ENCODE data around the gene HSPA12B. TPM values are rescaled to one million over a fixed set of nuclear protein-coding genes. Genes with fewer than 3 reads are reported as not detected.
A peak's percentile ranks its signal among the peaks of the same experiment; 100 is the strongest.

HSPA12B gene
- total RNA-seq, 1 donor = not detected

DNA sequence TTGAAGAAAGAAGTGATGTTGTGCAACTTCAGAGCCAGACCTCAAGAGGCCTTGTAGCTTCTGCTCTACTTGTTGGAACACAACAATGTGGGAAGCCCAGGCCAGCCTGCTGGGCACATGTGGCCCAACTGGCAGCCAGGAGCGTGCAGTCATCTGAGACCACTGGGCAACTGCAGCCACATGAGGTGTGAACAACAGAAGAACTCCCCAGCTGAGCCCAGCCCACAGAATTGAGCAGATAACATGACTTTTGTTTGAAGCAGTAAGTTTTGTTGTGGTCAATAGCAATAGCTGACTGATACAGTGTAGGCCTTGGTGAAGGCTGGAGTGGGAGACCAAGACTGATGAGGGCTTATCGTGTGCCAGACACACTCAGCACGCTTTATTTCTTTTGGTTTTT, 42.1 kb upstream of the HSPA12B start:
- TF ChIP-seq, protein P1, sequence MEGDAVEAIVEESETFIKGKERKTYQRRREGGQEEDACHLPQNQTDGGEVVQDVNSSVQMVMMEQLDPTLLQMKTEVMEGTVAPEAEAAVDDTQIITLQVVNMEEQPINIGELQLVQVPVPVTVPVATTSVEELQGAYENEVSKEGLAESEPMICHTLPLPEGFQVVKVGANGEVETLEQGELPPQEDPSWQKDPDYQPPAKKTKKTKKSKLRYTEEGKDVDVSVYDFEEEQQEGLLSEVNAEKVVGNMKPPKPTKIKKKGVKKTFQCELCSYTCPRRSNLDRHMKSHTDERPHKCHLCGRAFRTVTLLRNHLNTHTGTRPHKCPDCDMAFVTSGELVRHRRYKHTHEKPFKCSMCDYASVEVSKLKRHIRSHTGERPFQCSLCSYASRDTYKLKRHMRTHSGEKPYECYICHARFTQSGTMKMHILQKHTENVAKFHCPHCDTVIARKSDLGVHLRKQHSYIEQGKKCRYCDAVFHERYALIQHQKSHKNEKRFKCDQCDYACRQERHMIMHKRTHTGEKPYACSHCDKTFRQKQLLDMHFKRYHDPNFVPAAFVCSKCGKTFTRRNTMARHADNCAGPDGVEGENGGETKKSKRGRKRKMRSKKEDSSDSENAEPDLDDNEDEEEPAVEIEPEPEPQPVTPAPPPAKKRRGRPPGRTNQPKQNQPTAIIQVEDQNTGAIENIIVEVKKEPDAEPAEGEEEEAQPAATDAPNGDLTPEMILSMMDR (IDR thresholded peaks at IDR 0.05; ENCODE audit: insufficient read depth, low read depth, low read length) = no peak
- no peak for DNase-seq (ENCODE audit: low read depth)
- H3K4me3 ChIP-seq (ENCODE audit: low read depth, low read length) = no peak overlapping the region

DNA sequence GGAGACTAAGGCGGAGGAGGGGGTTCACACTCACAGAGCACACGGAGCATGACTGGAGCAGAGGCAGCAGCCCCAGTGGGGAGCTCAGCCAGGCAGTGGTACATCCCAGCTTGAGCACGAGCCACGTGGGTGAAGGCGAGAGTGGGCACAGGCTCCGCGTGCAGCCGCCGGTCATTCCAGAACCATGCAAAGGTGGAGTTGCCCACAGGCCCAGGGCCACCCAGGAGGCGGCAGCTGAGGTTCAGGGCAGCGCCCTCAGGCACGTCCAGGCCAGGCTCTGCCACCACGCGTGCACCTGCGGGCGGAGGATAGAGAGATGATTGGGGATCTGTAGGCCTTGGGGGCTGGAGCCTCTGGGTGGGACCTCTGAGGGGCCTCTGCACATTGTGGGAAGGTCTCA, 41.2 kb upstream of the HSPA12B start:
- no peak overlapping the region for H3K4me3 ChIP-seq (ENCODE audit: low read depth, low read length)
- DNase-seq (ENCODE audit: low read depth) = no peak
- TF ChIP-seq, protein P1 (IDR thresholded peaks at IDR 0.05; ENCODE audit: insufficient read depth, low read depth, low read length) = no peak

DNA sequence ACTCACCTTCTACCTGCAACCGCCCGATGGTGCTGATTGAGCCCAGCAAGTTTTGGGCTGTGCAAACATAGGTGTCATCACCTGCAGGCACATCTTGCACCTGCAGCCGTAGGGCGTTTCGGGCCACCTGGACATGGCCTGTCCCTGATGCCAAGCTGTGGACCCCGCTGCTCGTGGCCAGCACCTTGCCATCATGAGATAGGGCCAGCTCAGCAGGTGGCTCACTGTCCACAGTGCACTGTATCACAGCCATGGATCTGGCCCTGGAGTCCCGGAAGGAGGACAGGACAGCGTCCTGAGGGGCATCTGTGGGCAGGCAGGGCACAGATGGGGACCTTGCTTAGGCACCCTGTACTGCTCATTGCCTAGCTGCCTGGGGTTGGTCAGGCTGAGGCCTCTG, 40.6 kb upstream of the HSPA12B start:
- no peak overlapping the region for H3K4me3 ChIP-seq (ENCODE audit: low read depth, low read length)
- TF ChIP-seq, protein P1 (IDR thresholded peaks at IDR 0.05; ENCODE audit: insufficient read depth, low read depth, low read length) = no peak
- DNase-seq (ENCODE audit: low read depth) = no peak

DNA sequence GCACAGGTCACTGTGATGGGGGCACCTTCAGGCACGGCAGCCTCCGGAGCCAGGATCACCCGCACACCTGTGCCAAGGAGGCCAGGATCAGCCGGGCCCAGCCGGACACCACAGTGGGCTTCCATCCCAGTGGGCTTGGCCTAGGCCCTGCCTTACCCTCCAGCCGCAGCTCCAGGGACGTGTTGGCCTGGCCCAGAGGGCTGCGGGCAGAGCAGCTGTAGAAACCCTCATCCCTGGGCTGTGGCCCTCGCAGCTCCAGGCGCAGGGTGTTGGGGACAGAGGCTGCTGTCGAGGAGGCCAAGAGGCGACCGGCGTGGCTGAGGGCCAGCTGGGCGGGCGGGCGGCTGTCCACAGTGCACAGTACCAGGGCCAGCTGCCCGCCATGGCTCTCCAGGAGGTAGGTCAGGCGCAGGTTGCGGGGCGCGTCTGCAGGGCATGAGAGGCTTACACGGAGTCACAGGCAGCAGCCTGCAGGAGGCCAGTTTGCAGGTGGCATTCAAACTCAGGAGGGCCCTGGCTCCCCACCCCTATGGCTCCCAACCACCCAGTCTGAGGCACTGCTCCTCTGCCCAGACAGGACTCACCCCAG, 39.7 kb upstream of the HSPA12B start:
- TF ChIP-seq, protein P1 (IDR thresholded peaks at IDR 0.05; ENCODE audit: insufficient read depth, low read depth, low read length) = no peak
- no peak for DNase-seq (ENCODE audit: low read depth)
- H3K4me3 ChIP-seq (ENCODE audit: low read depth, low read length) = no peak overlapping the region

DNA sequence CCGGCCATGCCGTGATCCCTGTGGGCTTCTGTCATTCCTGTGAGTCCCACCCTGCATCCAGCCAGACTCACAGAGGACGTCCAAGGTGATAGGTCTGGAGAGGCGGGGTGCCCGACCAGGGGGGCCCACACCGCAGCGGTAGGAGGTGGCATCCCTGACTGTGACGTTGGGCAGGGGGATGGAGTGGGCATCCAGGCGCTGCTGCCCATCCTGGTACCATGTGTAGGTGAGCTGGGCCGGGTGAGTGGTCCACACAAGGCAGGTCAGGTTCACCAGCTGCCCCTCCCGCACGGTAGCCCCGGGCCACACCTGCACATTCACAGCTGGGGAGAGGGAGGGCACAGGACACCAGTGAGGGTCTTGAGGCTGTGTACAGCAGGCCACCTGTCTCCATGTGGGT, 39.1 kb upstream of the HSPA12B start:
- TF ChIP-seq, protein P1 (IDR thresholded peaks at IDR 0.05; ENCODE audit: insufficient read depth, low read depth, low read length) = no peak
- no peak overlapping the region for H3K4me3 ChIP-seq (ENCODE audit: low read depth, low read length)
- no peak for DNase-seq (ENCODE audit: low read depth)

DNA sequence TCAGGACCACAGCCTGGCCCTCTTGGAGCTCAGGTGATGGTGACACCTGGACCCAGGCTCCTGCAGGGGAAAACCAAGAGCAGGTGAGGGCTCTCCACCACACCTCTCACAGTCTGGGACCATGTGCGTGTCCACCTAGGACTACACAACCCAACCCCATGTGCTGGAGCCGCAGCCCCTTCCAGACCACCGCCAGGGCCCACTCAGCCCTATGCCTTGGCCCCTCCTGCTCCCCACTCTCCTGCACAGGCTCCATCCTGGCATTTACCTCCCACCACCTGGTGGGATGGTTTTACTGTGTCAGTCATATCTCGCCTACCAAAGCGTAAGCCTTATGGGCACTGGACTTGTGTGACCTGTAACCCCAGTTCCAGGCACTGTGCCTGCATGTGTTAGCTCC, 37.6 kb upstream of the HSPA12B start:
- TF ChIP-seq, protein P1 (IDR thresholded peaks at IDR 0.05; ENCODE audit: insufficient read depth, low read depth, low read length) = no peak
- H3K4me3 ChIP-seq (ENCODE audit: low read depth, low read length) = no peak overlapping the region
- no peak for DNase-seq (ENCODE audit: low read depth)

DNA sequence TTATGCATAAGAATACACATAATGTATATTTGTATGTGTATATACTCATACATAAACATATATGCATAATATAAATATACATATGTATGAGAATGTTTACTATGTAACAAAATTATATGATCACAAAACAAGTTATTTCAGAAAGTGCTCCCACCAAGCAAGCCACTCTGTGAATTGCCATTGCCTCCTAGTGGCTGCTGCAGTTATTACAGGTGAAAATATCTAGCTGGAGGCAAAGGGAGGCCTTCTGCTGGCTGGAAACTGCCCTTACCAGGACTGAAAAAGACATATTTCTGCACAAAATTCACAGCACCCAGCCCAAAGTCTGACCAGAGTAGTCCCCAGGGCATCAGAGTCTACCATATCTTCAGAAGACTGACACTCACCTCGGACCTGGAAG, 36.3 kb upstream of the HSPA12B start:
- TF ChIP-seq, protein P1 (IDR thresholded peaks at IDR 0.05; ENCODE audit: insufficient read depth, low read depth, low read length) = peak; percentile 39

More for the DNA sequence above, 36.3 kb upstream of the HSPA12B start:
- no peak overlapping the region for H3K4me3 ChIP-seq (ENCODE audit: low read depth, low read length)
- no peak for DNase-seq (ENCODE audit: low read depth)
